GM19397 (cell line): ENCODE measurements around the gene NOL11.
"Not testable (repeated sequence)": the region's sequence is repeated elsewhere in the genome, so short reads cannot be mapped to it uniquely, and the experiment has no call there.

Experiments used
- ATAC-seq: cut with Tn5 transposase; IDR thresholded peaks from one replicate; pipeline ENCODE4 v1.9.1; 2021; ENCODE audit warnings: mild to moderate bottlenecking, moderate library complexity; ENCODE audit not compliant: unreplicated experiment

Gene NOL11

GRCh38 chr17:67752160-67752559 is 34.4 kb downstream of the NOL11 start:
- not testable (repeated sequence) for ATAC-seq

DNA sequence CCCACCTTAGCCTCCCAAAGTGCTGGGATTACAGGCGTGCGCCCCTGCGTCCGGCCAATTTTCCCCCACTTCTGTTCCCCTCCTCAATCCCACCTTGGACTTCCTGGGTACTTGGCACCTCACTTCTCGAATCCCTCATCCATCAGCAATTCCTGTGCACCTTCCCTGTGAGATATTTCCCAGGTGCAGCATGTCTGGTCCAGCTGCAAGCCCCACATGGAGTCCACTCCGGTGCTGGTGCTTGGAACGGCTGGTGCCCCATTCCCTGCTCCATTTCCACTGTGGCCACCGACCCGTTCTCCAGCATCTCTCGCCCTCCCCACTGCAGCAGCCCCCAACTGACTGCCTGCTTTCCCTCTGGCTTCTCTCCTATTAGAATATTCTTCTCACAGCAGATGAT is 35.3 kb downstream of the NOL11 start:
- ATAC-seq, result no peak

- no peak for ATAC-seq
Observed at GRCh38 chr17:67754001-67754400, 36.3 kb downstream of the NOL11 start.

GRCh38 chr17:67754686-67755085 is 37.0 kb downstream of the NOL11 start:
- ATAC-seq, result not testable (repeated sequence)

GRCh38 chr17:67756766-67757165 is 39.0 kb downstream of the NOL11 start:
- not testable (repeated sequence) for ATAC-seq

DNA sequence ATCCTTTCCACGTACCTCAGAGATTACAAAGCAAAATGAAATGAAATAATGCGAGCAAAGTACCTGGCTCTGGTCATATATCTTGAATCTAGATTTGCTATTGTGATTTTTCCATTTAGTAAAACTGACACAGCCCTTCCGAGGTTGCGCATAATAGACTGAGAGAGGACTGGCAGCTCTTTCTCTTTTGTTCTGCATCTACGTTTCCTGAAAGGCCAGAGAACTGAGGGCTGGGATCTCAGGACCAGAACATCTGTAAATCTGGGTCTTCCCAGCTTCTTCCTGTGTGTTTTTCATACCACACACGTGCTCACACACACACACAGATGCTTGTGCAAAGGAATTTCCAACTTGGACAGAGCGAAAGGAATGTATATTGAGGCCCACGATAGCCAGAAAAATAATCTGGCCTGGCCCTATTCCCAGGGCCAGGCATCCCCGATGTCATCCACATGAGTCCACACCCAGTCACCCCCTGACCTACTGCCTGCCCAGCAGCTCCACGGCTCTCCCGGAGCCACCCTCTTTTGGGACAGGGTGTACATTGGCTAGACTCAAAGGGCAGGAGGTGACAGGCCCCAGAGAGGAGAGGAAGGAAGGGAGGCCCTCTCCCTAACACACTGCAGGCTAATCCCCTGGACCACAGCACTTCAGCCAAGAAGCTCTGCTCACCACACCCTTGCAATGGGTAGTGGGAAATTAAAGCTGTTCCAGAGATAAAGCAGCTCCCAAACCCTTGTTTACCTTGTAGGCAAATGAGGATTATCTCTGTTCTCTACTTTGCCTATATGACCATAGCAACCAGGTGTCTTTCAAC is 41.8 kb downstream of the NOL11 start:
- no peak for ATAC-seq

DNA sequence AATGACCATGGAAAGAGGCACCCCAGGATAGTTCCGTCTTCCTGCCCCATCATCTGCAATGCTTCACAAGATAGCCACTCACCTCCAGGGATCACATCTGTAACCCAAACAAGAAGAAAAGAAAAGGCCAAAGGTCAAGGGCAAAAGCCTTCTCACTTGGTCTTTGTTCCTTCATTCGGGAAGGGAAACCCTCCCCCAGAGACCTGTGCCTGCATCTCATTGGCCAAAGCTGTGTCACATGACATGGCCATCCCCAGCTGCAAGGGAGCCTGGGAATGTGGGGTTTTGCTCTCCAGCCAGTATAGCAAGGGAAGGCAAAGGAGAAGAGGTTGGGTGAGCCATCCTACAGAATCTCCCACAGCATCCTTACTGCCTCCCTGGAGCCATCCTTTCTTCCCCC is 47.9 kb downstream of the NOL11 start:
- no peak for ATAC-seq

DNA sequence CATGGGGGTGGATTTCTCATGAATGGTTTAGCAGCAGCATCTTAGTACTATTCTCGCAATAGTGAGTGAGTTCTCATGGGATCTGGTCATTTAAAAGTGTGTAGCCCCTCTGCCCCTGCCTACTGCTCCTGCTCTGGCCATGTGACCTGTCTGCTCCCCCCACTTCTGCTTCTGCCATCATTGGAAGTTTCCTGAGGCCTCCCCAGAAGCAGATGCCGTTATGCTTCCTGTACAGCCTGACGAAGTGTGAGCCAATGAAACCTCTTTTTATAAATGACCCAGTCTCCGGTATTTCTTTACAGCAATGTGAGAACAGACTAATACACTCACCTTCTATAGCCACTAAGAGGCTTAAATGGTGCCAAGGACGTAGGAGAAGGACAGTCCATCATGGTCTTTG is 51.5 kb downstream of the NOL11 start:
- ATAC-seq, result no peak

- no peak for ATAC-seq
Observed at GRCh38 chr17:67770539-67770938, 52.8 kb downstream of the NOL11 start.

- no peak for ATAC-seq
Observed at GRCh38 chr17:67772679-67773078, 54.9 kb downstream of the NOL11 start.

DNA sequence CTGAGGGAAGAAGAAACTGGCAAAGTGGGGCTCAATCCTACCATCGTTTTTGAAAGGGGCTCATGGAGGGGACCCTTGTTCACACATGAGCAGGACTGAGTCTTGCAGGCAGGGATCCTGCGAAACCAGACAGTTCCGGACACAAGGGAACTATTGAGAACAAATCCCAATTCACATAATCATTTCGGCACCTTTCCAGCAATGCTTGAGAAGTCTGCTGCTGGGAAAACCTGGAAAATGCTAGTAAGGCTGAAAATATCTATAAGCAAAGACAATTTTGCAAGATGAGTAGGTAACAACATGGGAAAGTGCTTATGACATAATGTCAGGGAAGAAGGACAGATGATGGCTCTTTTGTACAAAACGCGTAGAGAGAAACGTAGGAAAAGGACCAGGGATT is 55.5 kb downstream of the NOL11 start:
- no peak for ATAC-seq

- no peak for ATAC-seq
Observed at GRCh38 chr17:67779098-67779672, 61.4 kb downstream of the NOL11 start.

- ATAC-seq, result no peak
Observed at GRCh38 chr17:67784364-67785121, 66.8 kb downstream of the NOL11 start.

DNA sequence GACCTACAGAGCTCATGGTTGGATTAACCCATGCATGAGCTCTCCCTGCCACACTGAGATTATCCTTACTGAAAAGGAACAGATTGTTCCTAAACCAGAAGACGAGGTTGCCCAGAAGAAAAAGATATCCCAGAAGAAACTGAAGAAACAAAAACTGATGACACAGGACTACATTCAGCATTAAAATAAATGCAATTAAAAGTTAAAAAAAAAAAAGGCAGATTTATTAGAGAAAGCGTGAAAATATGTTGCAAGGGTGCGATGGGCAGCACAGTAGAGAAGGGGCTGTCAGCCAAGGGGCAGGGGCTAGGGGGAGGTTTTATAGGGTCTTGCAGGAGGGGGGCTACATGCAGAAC is 67.4 kb downstream of the NOL11 start:
- ATAC-seq, result no peak

GRCh38 chr17:67785504-67785903 is 67.8 kb downstream of the NOL11 start:
- no peak for ATAC-seq
